ENCODE data around the gene SETBP1. TPM values are rescaled to one million over a fixed set of nuclear protein-coding genes. Genes with fewer than 3 reads are reported as not detected.

Gene SETBP1
- total RNA-seq, 1 donor from 2014 or later, result 12.0 TPM

GRCh38 chr18:44942073-44942472 is 261.4 kb downstream of the SETBP1 start:
- H3K36me3 ChIP-seq, result no peaks in the 10 kb centered on the region
- no peaks in the 10 kb centered on the region for H3K27me3 ChIP-seq
- no peak overlapping the region for H3K4me3 ChIP-seq
- TF ChIP-seq EZH2 (IDR thresholded peaks at IDR 0.05) (no peak), CTCF (IDR thresholded peaks at IDR 0.05) (no peak), EZH2phosphoT487 (IDR thresholded peaks at IDR 0.05) (no peak)
- H3F3A ChIP-seq (ENCODE audit: low read depth), result peaks cover 48% of the 10 kb centered on the region
- Mint-ChIP-seq H3K27ac (no peak overlapping the region), H3K9me3 (peaks cover 14% of the 10 kb centered on the region), H3K4me1 (peaks cover 51% of the 10 kb centered on the region), H3K36me3 (peaks cover 11% of the 10 kb centered on the region), H3K4me3 (no peak overlapping the region), H3K27me3 (ENCODE audit: insufficient read depth, low read depth) (peaks cover 3% of the 10 kb centered on the region)
- H3K27ac ChIP-seq, result no peak overlapping the region
- peaks cover 57% of the 10 kb centered on the region for H3K4me1 ChIP-seq
- H3K9me3 ChIP-seq (ENCODE audit: low read depth), result no peaks in the 10 kb centered on the region
- H3K9ac ChIP-seq, result no peak overlapping the region
- peaks cover 17% of the 10 kb centered on the region for H3K79me2 ChIP-seq (ENCODE audit: low read depth)
- peaks cover 3% of the 10 kb centered on the region for H4K20me1 ChIP-seq (ENCODE audit: low read depth)
- H3K4me2 ChIP-seq, result no peak overlapping the region
- no peak overlapping the region for H2AFZ ChIP-seq (replicated peaks)
- no peak for DNase-seq (ENCODE audit: low spot score)

- Histone ChIP-seq H3K27ac (peak overlapping the region; percentile 13), H3K9me3 (ENCODE audit: low read depth) (no peaks in the 10 kb centered on the region), H3K27me3 (no peaks in the 10 kb centered on the region), H3K9ac (no peak overlapping the region), H4K20me1 (ENCODE audit: low read depth) (peaks cover 3% of the 10 kb centered on the region), H3K79me2 (ENCODE audit: low read depth) (peaks cover 17% of the 10 kb centered on the region), H3K4me1 (peaks cover 47% of the 10 kb centered on the region), H2AFZ (replicated peaks) (no peak overlapping the region), H3K36me3 (no peaks in the 10 kb centered on the region), H3K4me3 (no peak overlapping the region), H3F3A (ENCODE audit: low read depth) (peaks cover 48% of the 10 kb centered on the region), H3K4me2 (no peak overlapping the region)
- Mint-ChIP-seq H3K27me3 (ENCODE audit: insufficient read depth, low read depth) (peaks cover 3% of the 10 kb centered on the region), H3K27ac (peak overlapping the region; percentile 93), H3K4me3 (no peak overlapping the region), H3K4me1 (peaks cover 41% of the 10 kb centered on the region), H3K36me3 (peaks cover 8% of the 10 kb centered on the region), H3K9me3 (peaks cover 12% of the 10 kb centered on the region)
- peak; percentile 55 for DNase-seq (ENCODE audit: low spot score)
- no peak for TF ChIP-seq EZH2phosphoT487 (IDR thresholded peaks at IDR 0.05)
- no peak for TF ChIP-seq CTCF (IDR thresholded peaks at IDR 0.05)
- no peak for TF ChIP-seq EZH2 (IDR thresholded peaks at IDR 0.05)
These were observed 262.7 kb downstream of the SETBP1 start for GRCh38 chr18:44943311-44943881.

DNA sequence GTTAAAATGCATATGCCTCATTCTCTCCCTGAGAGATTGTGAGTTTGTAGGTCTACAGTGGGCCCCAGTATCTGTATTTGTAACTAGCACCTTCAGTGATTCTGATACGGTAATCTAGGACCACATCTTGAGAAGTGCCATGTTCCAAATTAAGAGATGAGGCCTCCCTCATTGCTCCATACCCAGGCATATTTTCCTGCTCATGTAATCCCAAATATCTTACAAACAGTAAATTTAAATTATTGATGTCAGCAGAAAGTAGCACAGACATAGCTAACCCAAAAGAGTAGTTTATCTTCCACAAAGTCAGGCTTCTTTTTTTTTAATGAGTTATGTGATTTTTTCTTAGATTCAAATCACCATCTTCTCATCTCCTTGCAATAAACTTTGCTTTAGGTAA is 263.8 kb downstream of the SETBP1 start:
- H3K79me2 ChIP-seq (ENCODE audit: low read depth), result peaks cover 14% of the 10 kb centered on the region
- TF ChIP-seq EZH2 (IDR thresholded peaks at IDR 0.05) (no peak), CTCF (IDR thresholded peaks at IDR 0.05) (no peak), EZH2phosphoT487 (IDR thresholded peaks at IDR 0.05) (no peak)
- no peak for DNase-seq (ENCODE audit: low spot score)
- peaks cover 3% of the 10 kb centered on the region for H4K20me1 ChIP-seq (ENCODE audit: low read depth)
- no peaks in the 10 kb centered on the region for H3K27me3 ChIP-seq
- no peak overlapping the region for H3K9ac ChIP-seq
- peaks cover 42% of the 10 kb centered on the region for H3F3A ChIP-seq (ENCODE audit: low read depth)
- no peak overlapping the region for H3K4me2 ChIP-seq
- Mint-ChIP-seq H3K27ac (no peak overlapping the region), H3K4me3 (no peak overlapping the region), H3K36me3 (peaks cover 8% of the 10 kb centered on the region), H3K4me1 (peaks cover 39% of the 10 kb centered on the region), H3K9me3 (peaks cover 12% of the 10 kb centered on the region), H3K27me3 (ENCODE audit: insufficient read depth, low read depth) (peaks cover 3% of the 10 kb centered on the region)
- no peak overlapping the region for H3K27ac ChIP-seq
- no peaks in the 10 kb centered on the region for H3K36me3 ChIP-seq
- H3K9me3 ChIP-seq (ENCODE audit: low read depth), result no peaks in the 10 kb centered on the region
- no peak overlapping the region for H2AFZ ChIP-seq (replicated peaks)
- H3K4me1 ChIP-seq, result peaks cover 50% of the 10 kb centered on the region
- no peak overlapping the region for H3K4me3 ChIP-seq

Data from neural progenitor cell (in vitro differentiated cells).